NCI-H446 (cell line): ENCODE measurements around the gene PPM1J.

Source experiments
- DNase-seq, 2 experiments: peaks; one replicate each; lab custom pipeline; 2025; lab: John Stamatoyannopoulos, UW

Gene PPM1J

GRCh38 chr1:112704934-112705627, 10.1 kb downstream of the PPM1J start:
- DNase-seq, result peak; percentile 67 to 91

GRCh38 chr1:112704391-112704933, 10.7 kb downstream of the PPM1J start:
- no peak for DNase-seq

- DNase-seq, result no peak
Measured at GRCh38 chr1:112703706-112704105, 11.4 kb downstream of the PPM1J start.

GRCh38 chr1:112702420-112703261, 12.5 kb downstream of the PPM1J start:
- DNase-seq, result no peak

GRCh38 chr1:112702067-112702395, 13.1 kb downstream of the PPM1J start:
- DNase-seq, result no peak

- DNase-seq, result no peak
Measured at GRCh38 chr1:112701227-112702066, 13.7 kb downstream of the PPM1J start.

- DNase-seq, result peak; percentile 93 to 97
Measured at GRCh38 chr1:112700290-112701226, 14.6 kb downstream of the PPM1J start.

- DNase-seq, result no peak
Measured at GRCh38 chr1:112699425-112700144, 15.5 kb downstream of the PPM1J start.

- no peak for DNase-seq
Measured at GRCh38 chr1:112698366-112699310, 16.5 kb downstream of the PPM1J start.

- DNase-seq, result no peak
Measured at GRCh38 chr1:112697781-112698201, 17.3 kb downstream of the PPM1J start.

- DNase-seq, result no peak
Measured at GRCh38 chr1:112696578-112697314, 18.4 kb downstream of the PPM1J start.

GRCh38 chr1:112695276-112695675, 19.9 kb downstream of the PPM1J start:
- no peak for DNase-seq

- DNase-seq, result no peak
Measured at GRCh38 chr1:112694363-112694929, 20.7 kb downstream of the PPM1J start.

GRCh38 chr1:112693821-112694220, 21.3 kb downstream of the PPM1J start:
- DNase-seq, result no peak

GRCh38 chr1:112692681-112693080, 22.5 kb downstream of the PPM1J start:
- no peak for DNase-seq

- DNase-seq, result no peak
Measured at GRCh38 chr1:112689842-112690237, 25.3 kb downstream of the PPM1J start.

- DNase-seq, result no peak
Measured at GRCh38 chr1:112689196-112689841, 25.8 kb downstream of the PPM1J start.

- DNase-seq, result no peak
Measured at GRCh38 chr1:112688781-112689193, 26.3 kb downstream of the PPM1J start.
